Fibroblast of pulmonary artery (primary cell): ENCODE measurements around the gene CEP126.

Source experiments
- DNase-seq: peaks from one replicate; pipeline ENCODE4 v3.0.0-alpha.2; 2010; ENCODE audit warnings: low read depth
- H3K4me3 ChIP-seq: replicated peaks from 2 replicates; pipeline ENCODE4 v1.5.1; 2011; ENCODE audit warnings: low read depth, mild to moderate bottlenecking, control low read depth, low read length, moderate library complexity
- CTCF ChIP-seq: IDR thresholded peaks from 2 replicates; pipeline ENCODE4 v1.5.1; 2011; ENCODE audit warnings: mild to moderate bottlenecking, control low read depth, low read length, inconsistent platforms; ENCODE audit errors: missing control alignments

Gene CEP126

GRCh38 chr11:101923554-101923953 lies 8.7 kb downstream of the CEP126 start:
- no peak for TF ChIP-seq CTCF
- no peak overlapping the region for H3K4me3 ChIP-seq
- DNase-seq = no peak

- DNase-seq = no peak
- H3K4me3 ChIP-seq = no peak overlapping the region
- no peak for TF ChIP-seq CTCF
Observed at GRCh38 chr11:101929294-101929915, 14.6 kb downstream of the CEP126 start.

GRCh38 chr11:101931692-101932091 lies 16.9 kb downstream of the CEP126 start:
- no peak for TF ChIP-seq CTCF
- DNase-seq = no peak
- no peak overlapping the region for H3K4me3 ChIP-seq

- TF ChIP-seq CTCF = no peak
- no peak for DNase-seq
- H3K4me3 ChIP-seq = no peak overlapping the region
Observed at GRCh38 chr11:101940901-101941520, 26.2 kb downstream of the CEP126 start.

- no peak for TF ChIP-seq CTCF
- no peak overlapping the region for H3K4me3 ChIP-seq
- DNase-seq = no peak
Observed at GRCh38 chr11:101944923-101945322, 30.1 kb downstream of the CEP126 start.

GRCh38 chr11:101945448-101945847 lies 30.6 kb downstream of the CEP126 start:
- no peak for DNase-seq
- TF ChIP-seq CTCF = no peak
- no peak overlapping the region for H3K4me3 ChIP-seq

GRCh38 chr11:101949680-101950220 lies 34.9 kb downstream of the CEP126 start:
- TF ChIP-seq CTCF = no peak
- no peak overlapping the region for H3K4me3 ChIP-seq

More at GRCh38 chr11:101949680-101950220, 34.9 kb downstream of the CEP126 start:
- no peak for DNase-seq
